ENCODE results near the gene CD3E.

Gene CD3E

GRCh38 chr11:118283037-118283636 lies 21.4 kb upstream of the CD3E start:
- no peak for DNase-seq (ENCODE audit: extremely low read depth, insufficient read length)
- H3K27me3 ChIP-seq (replicated peaks; ENCODE audit: control insufficient read depth, insufficient read depth, low read length) = no peaks in the 10 kb centered on the region
- H3K4me3 ChIP-seq (replicated peaks; ENCODE audit: low read depth, low read length) = no peak overlapping the region
- TF ChIP-seq, protein P1, sequence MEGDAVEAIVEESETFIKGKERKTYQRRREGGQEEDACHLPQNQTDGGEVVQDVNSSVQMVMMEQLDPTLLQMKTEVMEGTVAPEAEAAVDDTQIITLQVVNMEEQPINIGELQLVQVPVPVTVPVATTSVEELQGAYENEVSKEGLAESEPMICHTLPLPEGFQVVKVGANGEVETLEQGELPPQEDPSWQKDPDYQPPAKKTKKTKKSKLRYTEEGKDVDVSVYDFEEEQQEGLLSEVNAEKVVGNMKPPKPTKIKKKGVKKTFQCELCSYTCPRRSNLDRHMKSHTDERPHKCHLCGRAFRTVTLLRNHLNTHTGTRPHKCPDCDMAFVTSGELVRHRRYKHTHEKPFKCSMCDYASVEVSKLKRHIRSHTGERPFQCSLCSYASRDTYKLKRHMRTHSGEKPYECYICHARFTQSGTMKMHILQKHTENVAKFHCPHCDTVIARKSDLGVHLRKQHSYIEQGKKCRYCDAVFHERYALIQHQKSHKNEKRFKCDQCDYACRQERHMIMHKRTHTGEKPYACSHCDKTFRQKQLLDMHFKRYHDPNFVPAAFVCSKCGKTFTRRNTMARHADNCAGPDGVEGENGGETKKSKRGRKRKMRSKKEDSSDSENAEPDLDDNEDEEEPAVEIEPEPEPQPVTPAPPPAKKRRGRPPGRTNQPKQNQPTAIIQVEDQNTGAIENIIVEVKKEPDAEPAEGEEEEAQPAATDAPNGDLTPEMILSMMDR (IDR thresholded peaks at IDR 0.05; ENCODE audit: insufficient read depth, low read length, poor library complexity, severe bottlenecking) = no peak
- no peaks in the 10 kb centered on the region for H3K36me3 ChIP-seq (ENCODE audit: control insufficient read depth, insufficient read depth, low read length)

- Histone ChIP-seq H3K36me3 (ENCODE audit: control insufficient read depth, insufficient read depth, low read length) (no peaks in the 10 kb centered on the region), H3K27me3 (replicated peaks; ENCODE audit: control insufficient read depth, insufficient read depth, low read length) (no peaks in the 10 kb centered on the region), H3K4me3 (replicated peaks; ENCODE audit: low read depth, low read length) (no peak overlapping the region)
- TF ChIP-seq, protein P1 (IDR thresholded peaks at IDR 0.05; ENCODE audit: insufficient read depth, low read length, poor library complexity, severe bottlenecking) = no peak
- no peak for DNase-seq (ENCODE audit: extremely low read depth, insufficient read length)
These were observed 20.7 kb upstream of the CD3E start for GRCh38 chr11:118283756-118284350.

DNA sequence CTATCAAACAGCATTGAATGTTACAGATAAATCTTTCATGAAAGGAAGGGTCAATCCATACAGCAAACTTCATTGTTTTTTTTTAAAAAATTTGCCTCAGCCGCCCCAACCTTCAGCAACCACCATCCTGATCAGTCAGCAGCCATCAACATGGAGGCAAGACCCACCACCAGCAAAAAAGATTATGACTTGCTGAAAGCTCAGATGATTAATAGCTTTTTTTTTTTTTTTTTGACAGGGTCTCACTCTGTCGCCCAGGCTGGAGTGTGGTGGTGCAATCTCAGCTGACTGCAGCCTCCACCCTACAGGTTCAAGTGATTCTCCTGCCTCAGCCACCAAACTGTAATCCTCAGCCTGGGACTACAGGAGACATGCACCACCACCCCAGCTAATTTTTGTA lies 18.0 kb upstream of the CD3E start:
- H3K27me3 ChIP-seq (replicated peaks; ENCODE audit: control insufficient read depth, insufficient read depth, low read length) = no peaks in the 10 kb centered on the region
- H3K4me3 ChIP-seq (replicated peaks; ENCODE audit: low read depth, low read length) = no peak overlapping the region
- no peaks in the 10 kb centered on the region for H3K36me3 ChIP-seq (ENCODE audit: control insufficient read depth, insufficient read depth, low read length)
- DNase-seq (ENCODE audit: extremely low read depth, insufficient read length) = no peak
- TF ChIP-seq, protein P1 (IDR thresholded peaks at IDR 0.05; ENCODE audit: insufficient read depth, low read length, poor library complexity, severe bottlenecking) = no peak

DNA sequence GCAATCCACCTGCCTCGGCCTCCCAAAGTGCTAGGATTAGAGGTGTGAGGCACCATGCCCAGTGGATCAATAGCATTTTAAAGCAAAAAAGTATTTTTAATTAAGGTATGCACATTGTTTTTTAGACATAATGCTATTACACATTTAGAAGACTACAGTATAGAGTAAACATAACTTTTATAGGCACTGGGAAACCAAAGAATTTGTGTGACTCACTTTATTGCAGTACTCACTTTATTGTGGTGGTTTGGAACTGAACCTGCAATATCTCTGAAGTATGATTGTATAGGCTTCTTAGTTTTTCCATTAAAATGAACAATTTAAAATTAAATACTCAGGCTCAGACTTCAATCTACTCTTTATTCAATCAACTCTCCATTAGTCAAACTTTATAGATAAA lies 17.5 kb upstream of the CD3E start:
- H3K36me3 ChIP-seq (ENCODE audit: control insufficient read depth, insufficient read depth, low read length) = no peaks in the 10 kb centered on the region
- no peaks in the 10 kb centered on the region for H3K27me3 ChIP-seq (replicated peaks; ENCODE audit: control insufficient read depth, insufficient read depth, low read length)
- TF ChIP-seq, protein P1 (IDR thresholded peaks at IDR 0.05; ENCODE audit: insufficient read depth, low read length, poor library complexity, severe bottlenecking) = no peak
- no peak overlapping the region for H3K4me3 ChIP-seq (replicated peaks; ENCODE audit: low read depth, low read length)
- no peak for DNase-seq (ENCODE audit: extremely low read depth, insufficient read length)

- TF ChIP-seq, protein P1 (IDR thresholded peaks at IDR 0.05; ENCODE audit: insufficient read depth, low read length, poor library complexity, severe bottlenecking) = no peak
- H3K4me3 ChIP-seq (replicated peaks; ENCODE audit: low read depth, low read length) = no peak overlapping the region
- no peak for DNase-seq (ENCODE audit: extremely low read depth, insufficient read length)
- H3K36me3 ChIP-seq (ENCODE audit: control insufficient read depth, insufficient read depth, low read length) = no peaks in the 10 kb centered on the region
- H3K27me3 ChIP-seq (replicated peaks; ENCODE audit: control insufficient read depth, insufficient read depth, low read length) = no peaks in the 10 kb centered on the region
These were observed 15.1 kb upstream of the CD3E start for GRCh38 chr11:118289401-118289800.
